Activated naive CD8-positive, alpha-beta T cell treated with anti-CD3 and anti-CD28 coated beads, Interleukin-2, amount 10 ng/mL, durations not matched to agents 7 days and 5 days (primary cell): ENCODE data around the gene RAB3GAP2. TPM values are rescaled to one million over a fixed set of nuclear protein-coding genes. Genes with fewer than 3 reads are reported as not detected.
"Not testable (repeated sequence)": the region's sequence is repeated elsewhere in the genome, so short reads cannot be mapped to it uniquely, and the experiment has no call there.

Source experiments
- ATAC-seq: fragments of 150-1000 bp; cut with Tn5 transposase; one replicate; pipeline ENCODE4 v1.10.0; 2021; ENCODE audit warnings: low read depth, moderate library complexity
- POLR2A ChIA-PET: fragments of 350-600 bp; sonication (Branson Sonifier 250); formaldehyde crosslinking; loops from one replicate; lab custom pipeline; 2021; ENCODE audit warnings: antibody characterized with exemption; lab: Charles Lee
- DNase-seq: peaks from one replicate; pipeline ENCODE4 v3.0.0; 2021
- H3K27ac Mint-ChIP-seq: one replicate; pipeline ENCODE4 v1.8.0; 2022; ENCODE audit warnings: mild to moderate bottlenecking, mixed read lengths
- H3K27me3 Mint-ChIP-seq: one replicate; pipeline ENCODE4 v1.8.0; 2022; ENCODE audit warnings: mild to moderate bottlenecking, moderate library complexity, mixed read lengths
- H3K36me3 Mint-ChIP-seq: one replicate; pipeline ENCODE4 v1.8.0; 2021; ENCODE audit warnings: mild to moderate bottlenecking, mixed read lengths
- H3K4me1 Mint-ChIP-seq: one replicate; pipeline ENCODE4 v1.8.0; 2021; ENCODE audit warnings: mixed read lengths
- H3K4me3 Mint-ChIP-seq: one replicate; pipeline ENCODE4 v1.8.0; 2022; ENCODE audit warnings: mild to moderate bottlenecking, moderate library complexity, mixed read lengths
- H3K9me3 Mint-ChIP-seq: one replicate; pipeline ENCODE4 v1.8.0; 2021; ENCODE audit warnings: mixed read lengths
- total RNA-seq, 2 experiments: library from RNA; stranded (reverse); gene quantifications; one replicate each; pipeline ENCODE4 v1.2.3, GENCODE V29; 2021

Gene RAB3GAP2
- total RNA-seq, 2 experiments from 2014 or later: 48.9 to 49.6 TPM

GRCh38 chr1:220195701-220196100 lies 76.6 kb downstream of the RAB3GAP2 start:
- Mint-ChIP-seq H3K4me1 (no peaks in the 10 kb centered on the region), H3K36me3 (peaks cover 6% of the 10 kb centered on the region), H3K4me3 (no peak overlapping the region), H3K27ac (no peak overlapping the region), H3K27me3 (no peaks in the 10 kb centered on the region), H3K9me3 (no peaks in the 10 kb centered on the region)
- DNase-seq (no peak), ATAC-seq (no peak)
- POLR2A ChIA-PET: interaction anchor here (1.0 kb wide), 1 partner anchor 76 kb away, joined by 3 read pairs; the partner anchor contains the start of gene RAB3GAP2

GRCh38 chr1:220189750-220190347 lies 82.4 kb downstream of the RAB3GAP2 start:
- DNase-seq (no peak), ATAC-seq (no peak)
- Mint-ChIP-seq H3K27me3 (no peaks in the 10 kb centered on the region), H3K27ac (no peak overlapping the region), H3K9me3 (no peaks in the 10 kb centered on the region), H3K4me3 (no peak overlapping the region), H3K36me3 (peaks cover 15% of the 10 kb centered on the region), H3K4me1 (no peaks in the 10 kb centered on the region)
- POLR2A ChIA-PET: no interaction called here

- Mint-ChIP-seq H3K36me3 (peaks cover 15% of the 10 kb centered on the region), H3K27ac (no peak overlapping the region), H3K4me1 (no peaks in the 10 kb centered on the region), H3K27me3 (no peaks in the 10 kb centered on the region), H3K4me3 (no peak overlapping the region), H3K9me3 (no peaks in the 10 kb centered on the region)
- POLR2A ChIA-PET: no interaction called here
- ATAC-seq (no peak), DNase-seq (no peak)
Measured at GRCh38 chr1:220188538-220188937, 83.7 kb downstream of the RAB3GAP2 start.

- POLR2A ChIA-PET: no interaction called here
- no peak for DNase-seq
- peaks cover 14% of the 10 kb centered on the region for H3K36me3 Mint-ChIP-seq
- H3K27ac Mint-ChIP-seq: no peak overlapping the region
- no peak overlapping the region for H3K4me3 Mint-ChIP-seq
- H3K27me3 Mint-ChIP-seq: no peaks in the 10 kb centered on the region
- H3K9me3 Mint-ChIP-seq: no peaks in the 10 kb centered on the region
- ATAC-seq: no peak
- no peaks in the 10 kb centered on the region for H3K4me1 Mint-ChIP-seq
Measured at GRCh38 chr1:220186752-220187151, 85.5 kb downstream of the RAB3GAP2 start.

GRCh38 chr1:220184506-220184905 lies 87.7 kb downstream of the RAB3GAP2 start:
- H3K27me3 Mint-ChIP-seq: no peaks in the 10 kb centered on the region
- H3K36me3 Mint-ChIP-seq: peaks cover 25% of the 10 kb centered on the region
- DNase-seq (no peak), ATAC-seq (no peak)
- H3K27ac Mint-ChIP-seq: no peak overlapping the region
- no peaks in the 10 kb centered on the region for H3K4me1 Mint-ChIP-seq
- POLR2A ChIA-PET: no interaction called here
- no peaks in the 10 kb centered on the region for H3K9me3 Mint-ChIP-seq
- H3K4me3 Mint-ChIP-seq: no peak overlapping the region

GRCh38 chr1:220182656-220183055 lies 89.6 kb downstream of the RAB3GAP2 start:
- no peaks in the 10 kb centered on the region for H3K27me3 Mint-ChIP-seq
- H3K36me3 Mint-ChIP-seq: peaks cover 25% of the 10 kb centered on the region
- H3K27ac Mint-ChIP-seq: no peak overlapping the region
- H3K9me3 Mint-ChIP-seq: no peaks in the 10 kb centered on the region
- no peak overlapping the region for H3K4me3 Mint-ChIP-seq
- DNase-seq (no peak), ATAC-seq (no peak)
- no peaks in the 10 kb centered on the region for H3K4me1 Mint-ChIP-seq
- POLR2A ChIA-PET: no interaction called here

- no peak for DNase-seq
- ATAC-seq: no peak
- Mint-ChIP-seq H3K27me3 (no peaks in the 10 kb centered on the region), H3K27ac (no peak overlapping the region), H3K4me1 (no peaks in the 10 kb centered on the region), H3K36me3 (peaks cover 28% of the 10 kb centered on the region), H3K9me3 (no peaks in the 10 kb centered on the region), H3K4me3 (no peak overlapping the region)
- POLR2A ChIA-PET: no interaction called here
Measured at GRCh38 chr1:220182111-220182510, 90.1 kb downstream of the RAB3GAP2 start.

GRCh38 chr1:220176540-220176939 lies 95.7 kb downstream of the RAB3GAP2 start:
- peaks cover 48% of the 10 kb centered on the region for H3K36me3 Mint-ChIP-seq
- no peaks in the 10 kb centered on the region for H3K27me3 Mint-ChIP-seq
- DNase-seq (no peak), ATAC-seq (no peak)
- POLR2A ChIA-PET: no interaction called here
- H3K27ac Mint-ChIP-seq: no peak overlapping the region
- no peak overlapping the region for H3K4me3 Mint-ChIP-seq
- no peaks in the 10 kb centered on the region for H3K9me3 Mint-ChIP-seq
- peaks cover 3% of the 10 kb centered on the region for H3K4me1 Mint-ChIP-seq

GRCh38 chr1:220170836-220171526 lies 101.3 kb downstream of the RAB3GAP2 start:
- no peaks in the 10 kb centered on the region for H3K27me3 Mint-ChIP-seq
- peaks cover 40% of the 10 kb centered on the region for H3K36me3 Mint-ChIP-seq
- no peak overlapping the region for H3K4me3 Mint-ChIP-seq
- peaks cover 3% of the 10 kb centered on the region for H3K4me1 Mint-ChIP-seq
- ATAC-seq (no peak), DNase-seq (no peak)
- POLR2A ChIA-PET: no interaction called here
- no peak overlapping the region for H3K27ac Mint-ChIP-seq
- no peaks in the 10 kb centered on the region for H3K9me3 Mint-ChIP-seq

GRCh38 chr1:220169887-220170286 lies 102.4 kb downstream of the RAB3GAP2 start:
- H3K4me1 Mint-ChIP-seq, H3K27ac Mint-ChIP-seq, POLR2A ChIA-PET, H3K4me3 Mint-ChIP-seq, DNase-seq, H3K27me3 Mint-ChIP-seq, ATAC-seq, H3K9me3 Mint-ChIP-seq: not testable (repeated sequence)
- H3K36me3 Mint-ChIP-seq: peaks cover 37% of the 10 kb centered on the region

GRCh38 chr1:220166853-220167252 lies 105.4 kb downstream of the RAB3GAP2 start:
- no peak overlapping the region for H3K4me3 Mint-ChIP-seq
- no peaks in the 10 kb centered on the region for H3K27me3 Mint-ChIP-seq
- POLR2A ChIA-PET: no interaction called here
- ATAC-seq (no peak), DNase-seq (no peak)
- no peaks in the 10 kb centered on the region for H3K4me1 Mint-ChIP-seq
- no peak overlapping the region for H3K27ac Mint-ChIP-seq
- H3K9me3 Mint-ChIP-seq: no peaks in the 10 kb centered on the region
- H3K36me3 Mint-ChIP-seq: peaks cover 28% of the 10 kb centered on the region

GRCh38 chr1:220164517-220164916 lies 107.7 kb downstream of the RAB3GAP2 start:
- POLR2A ChIA-PET: no interaction called here
- Mint-ChIP-seq H3K27me3 (no peaks in the 10 kb centered on the region), H3K36me3 (peaks cover 26% of the 10 kb centered on the region), H3K9me3 (no peaks in the 10 kb centered on the region), H3K4me3 (no peak overlapping the region), H3K4me1 (peaks cover 9% of the 10 kb centered on the region), H3K27ac (no peak overlapping the region)
- ATAC-seq: no peak
- no peak for DNase-seq

GRCh38 chr1:220164116-220164515 lies 108.1 kb downstream of the RAB3GAP2 start:
- ATAC-seq (no peak), DNase-seq (no peak)
- Mint-ChIP-seq H3K9me3 (no peaks in the 10 kb centered on the region), H3K4me1 (peaks cover 9% of the 10 kb centered on the region), H3K36me3 (peaks cover 23% of the 10 kb centered on the region), H3K4me3 (no peak overlapping the region), H3K27ac (no peak overlapping the region), H3K27me3 (no peaks in the 10 kb centered on the region)
- POLR2A ChIA-PET: no interaction called here

GRCh38 chr1:220160027-220160426 lies 112.2 kb downstream of the RAB3GAP2 start:
- Mint-ChIP-seq H3K27me3 (no peaks in the 10 kb centered on the region), H3K36me3 (peaks cover 41% of the 10 kb centered on the region), H3K4me3 (no peak overlapping the region), H3K4me1 (peaks cover 24% of the 10 kb centered on the region), H3K9me3 (no peaks in the 10 kb centered on the region), H3K27ac (no peak overlapping the region)
- no peak for DNase-seq
- no peak for ATAC-seq
- POLR2A ChIA-PET: no interaction called here
